NT2/D1 (cell line): Measurements from ENCODE around the gene NDUFS4.

Experiments
- SUZ12 ChIP-seq: IDR thresholded peaks from 2 replicates; pipeline ENCODE4 v1.6.1; 2011; ENCODE audit not compliant: insufficient read length, insufficient read depth; ENCODE audit errors: extremely low read depth
- YY1 ChIP-seq: IDR thresholded peaks from 2 replicates; pipeline ENCODE4 v1.6.1; 2011; ENCODE audit not compliant: insufficient read length, insufficient read depth
- ZNF274 ChIP-seq: IDR thresholded peaks from 2 replicates; pipeline ENCODE4 v1.6.1; 2011; ENCODE audit warnings: mild to moderate bottlenecking, low read depth, low read length

GRCh38 chr5:53580547-53580946 lies 20.1 kb downstream of the NDUFS4 start:
- TF ChIP-seq ZNF274: no peak
- TF ChIP-seq SUZ12: no peak
- no peak for TF ChIP-seq YY1
